Left ventricle myocardium inferior (tissue), 1 donor: ENCODE data around the gene CDKL1. TPM values are rescaled to one million over a fixed set of nuclear protein-coding genes. Genes with fewer than 3 reads are reported as not detected.

Source experiments
- DNase-seq: peaks from one replicate; pipeline ENCODE4 v3.0.0-alpha.2; 2020
- H3K27ac ChIP-seq: fragments of 200-600 bp; replicated peaks from 2 replicates; pipeline ENCODE4 v1.8.0; 2021
- H3K27me3 ChIP-seq: fragments of 200-600 bp; 2 replicates; pipeline ENCODE4 v1.8.0; 2021; ENCODE audit warnings: low read depth
- H3K36me3 ChIP-seq: fragments of 200-600 bp; 2 replicates; pipeline ENCODE4 v1.8.0; 2021
- H3K4me1 ChIP-seq: fragments of 200-600 bp; 2 replicates; pipeline ENCODE4 v1.8.0; 2021
- H3K4me3 ChIP-seq: fragments of 200-600 bp; 2 replicates; pipeline ENCODE4 v1.8.0; 2021; ENCODE audit warnings: mild to moderate bottlenecking, moderate library complexity
- H3K9me3 ChIP-seq: fragments of 200-600 bp; replicated peaks from 2 replicates; pipeline ENCODE4 v1.8.0; 2021
- intact Hi-C: fragments of 100-400 bp; cut with micrococcal nuclease; formaldehyde crosslinking; loops from one replicate; pipeline ENCODE4 v1.11.0; 2022
- total RNA-seq: library from RNA; stranded (reverse); fragmentation: NEBNext Ultra II Directional; extraction: Animal tissue kit (Norgen Biotek cat#: 25700); gene quantifications from one replicate; pipeline ENCODE4 v1.2.1, GENCODE V29; 2021
- TF ChIP-seq, protein P1 (sequence below): fragments of 200-600 bp; IDR thresholded peaks from 2 replicates; pipeline ENCODE4 v1.8.0; 2021; ENCODE audit warnings: antibody characterized with exemption, mild to moderate bottlenecking, borderline replicate concordance
- donor health status: DM: no; HTN: yes; CAD: no; lungs with severe emphysema.

CDKL1 gene
- total RNA-seq, 1 donor from 2014 or later, result 1.3 TPM

DNA sequence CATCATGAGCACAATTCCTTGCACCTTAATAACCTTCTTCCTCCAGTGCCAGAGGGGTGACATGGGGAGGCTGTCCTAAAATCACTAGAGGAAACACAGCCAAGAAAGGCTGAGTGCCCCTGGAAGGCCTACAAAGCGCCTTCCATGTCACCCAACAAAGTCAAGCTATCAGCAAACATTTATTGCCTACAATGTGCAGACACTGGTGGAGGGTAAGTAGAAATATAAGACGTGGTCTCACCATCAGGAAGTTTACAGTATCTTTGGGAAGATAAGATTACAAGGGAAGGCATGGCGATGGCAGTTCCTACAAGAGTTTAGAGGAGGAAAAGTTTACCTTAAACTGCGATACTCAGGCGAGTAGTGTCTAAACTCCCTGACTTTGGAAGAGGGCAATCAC, 56.6 kb downstream of the CDKL1 start:
- Histone ChIP-seq H3K36me3 (no peaks in the 10 kb centered on the region), H3K4me1 (peaks cover 47% of the 10 kb centered on the region), H3K27ac (no peak overlapping the region), H3K27me3 (no peaks in the 10 kb centered on the region), H3K9me3 (no peaks in the 10 kb centered on the region), H3K4me3 (no peak overlapping the region)
- intact Hi-C loops, result no loop called here
- DNase-seq, result no peak
- TF ChIP-seq, protein P1, sequence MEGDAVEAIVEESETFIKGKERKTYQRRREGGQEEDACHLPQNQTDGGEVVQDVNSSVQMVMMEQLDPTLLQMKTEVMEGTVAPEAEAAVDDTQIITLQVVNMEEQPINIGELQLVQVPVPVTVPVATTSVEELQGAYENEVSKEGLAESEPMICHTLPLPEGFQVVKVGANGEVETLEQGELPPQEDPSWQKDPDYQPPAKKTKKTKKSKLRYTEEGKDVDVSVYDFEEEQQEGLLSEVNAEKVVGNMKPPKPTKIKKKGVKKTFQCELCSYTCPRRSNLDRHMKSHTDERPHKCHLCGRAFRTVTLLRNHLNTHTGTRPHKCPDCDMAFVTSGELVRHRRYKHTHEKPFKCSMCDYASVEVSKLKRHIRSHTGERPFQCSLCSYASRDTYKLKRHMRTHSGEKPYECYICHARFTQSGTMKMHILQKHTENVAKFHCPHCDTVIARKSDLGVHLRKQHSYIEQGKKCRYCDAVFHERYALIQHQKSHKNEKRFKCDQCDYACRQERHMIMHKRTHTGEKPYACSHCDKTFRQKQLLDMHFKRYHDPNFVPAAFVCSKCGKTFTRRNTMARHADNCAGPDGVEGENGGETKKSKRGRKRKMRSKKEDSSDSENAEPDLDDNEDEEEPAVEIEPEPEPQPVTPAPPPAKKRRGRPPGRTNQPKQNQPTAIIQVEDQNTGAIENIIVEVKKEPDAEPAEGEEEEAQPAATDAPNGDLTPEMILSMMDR, result no peak

- intact Hi-C loops, result no loop called here
- no peaks in the 10 kb centered on the region for H3K36me3 ChIP-seq
- TF ChIP-seq, protein P1, result no peak
- no peak overlapping the region for H3K27ac ChIP-seq
- DNase-seq, result no peak
- peaks cover 54% of the 10 kb centered on the region for H3K4me1 ChIP-seq
- H3K4me3 ChIP-seq, result no peak overlapping the region
- no peaks in the 10 kb centered on the region for H3K27me3 ChIP-seq
- no peaks in the 10 kb centered on the region for H3K9me3 ChIP-seq
These were observed 57.4 kb downstream of the CDKL1 start for GRCh38 chr14:50339178-50339804.

- TF ChIP-seq, protein P1, result no peak
- Histone ChIP-seq H3K9me3 (no peaks in the 10 kb centered on the region), H3K27ac (no peak overlapping the region), H3K27me3 (no peaks in the 10 kb centered on the region), H3K36me3 (no peaks in the 10 kb centered on the region), H3K4me3 (no peak overlapping the region), H3K4me1 (peaks cover 55% of the 10 kb centered on the region)
- no peak for DNase-seq
- intact Hi-C loops, result no loop called here
These were observed 58.1 kb downstream of the CDKL1 start for GRCh38 chr14:50338587-50338986.

DNA sequence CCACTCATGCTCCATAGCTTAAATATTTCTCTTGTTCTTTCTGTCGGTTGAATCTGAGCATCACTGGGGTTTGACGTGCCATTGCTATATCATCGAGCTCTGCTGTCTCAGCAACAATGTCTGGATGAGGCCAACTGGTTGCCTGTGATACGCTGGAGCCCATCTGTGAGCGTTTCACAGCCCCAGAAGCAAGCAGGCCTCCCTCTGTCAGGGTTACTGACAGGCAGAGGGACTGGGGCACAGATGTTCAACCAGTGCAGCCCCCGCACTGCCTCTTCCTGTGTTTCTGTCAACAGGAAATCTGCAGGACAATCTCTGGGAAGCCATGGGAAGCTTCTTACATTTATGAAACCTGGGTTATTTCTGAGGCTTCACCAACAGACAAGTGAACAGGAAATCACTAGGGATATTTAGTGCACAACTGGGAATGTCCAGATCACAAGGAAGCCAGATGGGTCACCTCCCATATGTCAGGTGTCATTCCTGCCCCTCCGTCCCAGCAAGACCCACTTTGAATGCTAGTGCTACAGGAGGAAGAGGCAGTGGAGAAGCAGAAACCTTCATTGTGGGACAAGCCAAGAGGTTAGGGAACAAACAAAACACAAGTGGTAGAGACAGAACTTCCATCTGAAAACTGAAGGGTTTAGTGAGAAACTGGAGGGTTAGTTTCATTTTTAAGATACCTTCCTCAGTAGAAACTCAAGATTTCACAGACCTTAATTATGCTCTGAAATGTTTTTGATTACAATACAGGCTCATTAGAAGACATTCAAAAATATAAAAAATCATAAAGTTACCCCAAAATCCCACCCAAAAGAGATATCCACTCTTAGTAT, 60.5 kb downstream of the CDKL1 start:
- peak; percentile 38 for DNase-seq

GRCh38 chr14:50335389-50335788, 61.3 kb downstream of the CDKL1 start:
- Histone ChIP-seq H3K4me1 (peaks cover 48% of the 10 kb centered on the region), H3K27me3 (no peaks in the 10 kb centered on the region)

More for the DNA sequence above, 60.5 kb downstream of the CDKL1 start:
- Histone ChIP-seq H3K27me3 (no peaks in the 10 kb centered on the region), H3K4me3 (no peak overlapping the region), H3K9me3 (no peaks in the 10 kb centered on the region), H3K27ac (peak overlapping the region; percentile 83), H3K4me1 (peaks cover 48% of the 10 kb centered on the region), H3K36me3 (no peaks in the 10 kb centered on the region)
- intact Hi-C loops, result no loop called here
- TF ChIP-seq, protein P1, result no peak

More at GRCh38 chr14:50335389-50335788, 61.3 kb downstream of the CDKL1 start:
- peak; percentile 26 for DNase-seq
- H3K36me3 ChIP-seq, result no peaks in the 10 kb centered on the region
- TF ChIP-seq, protein P1, result no peak
- no peaks in the 10 kb centered on the region for H3K9me3 ChIP-seq
- peak overlapping the region; percentile 83 for H3K27ac ChIP-seq
- no peak overlapping the region for H3K4me3 ChIP-seq
- intact Hi-C loops, result no loop called here
